ENCODE results near the gene ASPM.

The ASPM gene

DNA sequence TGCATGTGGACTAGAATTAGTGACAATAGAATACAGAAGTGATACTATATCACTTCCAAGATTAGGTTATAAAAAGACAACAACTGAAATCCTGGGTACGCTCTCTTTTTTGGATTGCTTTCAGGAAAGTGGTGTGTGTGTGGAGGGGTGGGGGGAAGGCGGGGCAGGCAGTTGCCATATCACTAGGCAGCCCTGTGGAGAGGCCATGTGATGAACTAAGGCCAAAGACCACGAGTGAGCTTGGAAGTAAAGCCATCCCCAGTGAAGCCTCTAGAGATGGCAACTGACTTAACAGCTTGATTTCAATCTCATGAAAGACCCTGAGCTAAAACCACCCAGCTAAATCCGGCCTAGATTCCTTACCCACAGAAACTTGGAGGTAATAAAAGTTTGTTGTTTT lies 6.2 kb upstream of the ASPM start:
- Mint-ChIP-seq H3K4me3 (no peak overlapping the region), H3K36me3 (no peaks in the 10 kb centered on the region), H3K9me3 (ENCODE audit: low read depth) (no peaks in the 10 kb centered on the region), H3K4me1 (ENCODE audit: low read depth) (no peaks in the 10 kb centered on the region), H3K27me3 (no peaks in the 10 kb centered on the region), H3K27ac (no peak overlapping the region)

DNA sequence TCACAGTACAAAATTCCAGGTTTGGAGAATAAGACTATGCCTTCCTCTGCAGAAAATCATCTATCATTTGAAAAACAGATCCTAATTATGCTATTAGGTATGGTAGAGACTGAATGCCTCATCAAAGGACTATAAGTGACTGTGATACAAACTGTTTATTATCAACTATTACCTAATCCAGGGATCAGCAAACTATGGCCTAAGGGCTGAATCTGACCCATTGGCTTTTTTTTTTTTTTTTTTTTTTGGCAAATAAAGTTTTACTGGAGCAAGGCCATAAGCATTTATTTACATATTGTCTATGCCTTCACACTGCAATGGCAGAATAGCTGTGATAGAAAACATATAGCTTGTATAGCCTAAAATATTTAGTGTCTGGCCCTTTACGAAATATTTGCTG lies 4.7 kb upstream of the ASPM start:
- Mint-ChIP-seq H3K9me3 (ENCODE audit: low read depth) (no peaks in the 10 kb centered on the region), H3K27me3 (no peaks in the 10 kb centered on the region), H3K27ac (no peak overlapping the region), H3K4me1 (ENCODE audit: low read depth) (peaks cover 7% of the 10 kb centered on the region), H3K36me3 (no peaks in the 10 kb centered on the region), H3K4me3 (no peak overlapping the region)

DNA sequence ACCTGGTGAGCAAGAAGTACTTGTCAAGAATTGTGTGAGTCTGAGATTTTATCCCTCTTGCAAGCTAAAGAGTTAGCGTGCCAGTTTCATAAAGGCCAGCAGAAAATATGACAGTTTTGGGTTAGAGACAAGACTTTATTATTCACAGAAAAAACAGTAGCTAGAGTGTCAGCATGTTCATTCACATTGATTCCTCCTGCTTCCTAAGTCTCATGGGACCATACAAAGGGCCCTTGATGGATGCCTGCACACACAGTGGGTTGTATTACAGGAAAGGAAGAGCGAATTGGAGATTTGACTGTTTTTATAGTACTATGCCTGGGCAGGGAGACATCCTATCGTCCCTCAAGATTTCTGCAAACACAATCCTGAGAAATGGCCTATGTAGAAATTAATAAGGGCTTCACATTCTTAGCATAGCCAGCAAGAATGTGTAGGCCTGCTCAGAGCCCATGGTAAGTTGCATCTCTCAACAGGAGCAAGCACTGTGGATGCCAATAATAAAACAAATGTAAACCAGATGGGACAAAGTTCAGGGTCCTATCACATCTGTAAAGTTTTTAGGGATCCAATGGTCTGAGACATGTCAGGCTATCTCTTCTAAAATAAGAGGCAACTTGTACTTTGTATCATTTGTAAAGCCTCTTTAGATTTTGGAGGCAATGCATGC lies 4.0 kb upstream of the ASPM start:
- Mint-ChIP-seq H3K27ac (no peak overlapping the region), H3K36me3 (no peaks in the 10 kb centered on the region), H3K4me1 (ENCODE audit: low read depth) (peaks cover 7% of the 10 kb centered on the region), H3K27me3 (no peaks in the 10 kb centered on the region), H3K4me3 (no peak overlapping the region), H3K9me3 (ENCODE audit: low read depth) (no peaks in the 10 kb centered on the region)

DNA sequence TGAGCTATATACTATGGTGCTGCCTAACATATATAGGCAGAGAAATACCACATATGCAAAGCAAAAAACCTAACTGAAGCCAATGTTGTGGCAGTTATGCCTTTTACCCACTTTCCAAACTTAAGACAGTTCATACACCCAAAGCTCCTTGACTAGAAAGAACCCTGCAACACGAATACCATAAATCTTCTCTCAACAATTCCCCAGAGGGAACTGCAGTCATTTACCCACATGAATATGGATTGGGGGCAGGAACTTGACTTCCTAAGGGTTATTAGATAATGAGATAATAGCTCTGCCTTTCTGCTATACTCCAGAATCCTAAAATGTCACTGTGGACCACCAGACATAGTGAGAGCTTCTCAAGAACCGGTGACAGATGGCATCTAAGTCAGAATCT lies 2.9 kb upstream of the ASPM start:
- no peaks in the 10 kb centered on the region for H3K36me3 Mint-ChIP-seq
- no peaks in the 10 kb centered on the region for H3K9me3 Mint-ChIP-seq (ENCODE audit: low read depth)
- H3K4me1 Mint-ChIP-seq (ENCODE audit: low read depth) = peaks cover 14% of the 10 kb centered on the region
- no peak overlapping the region for H3K27ac Mint-ChIP-seq
- no peak overlapping the region for H3K4me3 Mint-ChIP-seq
- no peaks in the 10 kb centered on the region for H3K27me3 Mint-ChIP-seq

DNA sequence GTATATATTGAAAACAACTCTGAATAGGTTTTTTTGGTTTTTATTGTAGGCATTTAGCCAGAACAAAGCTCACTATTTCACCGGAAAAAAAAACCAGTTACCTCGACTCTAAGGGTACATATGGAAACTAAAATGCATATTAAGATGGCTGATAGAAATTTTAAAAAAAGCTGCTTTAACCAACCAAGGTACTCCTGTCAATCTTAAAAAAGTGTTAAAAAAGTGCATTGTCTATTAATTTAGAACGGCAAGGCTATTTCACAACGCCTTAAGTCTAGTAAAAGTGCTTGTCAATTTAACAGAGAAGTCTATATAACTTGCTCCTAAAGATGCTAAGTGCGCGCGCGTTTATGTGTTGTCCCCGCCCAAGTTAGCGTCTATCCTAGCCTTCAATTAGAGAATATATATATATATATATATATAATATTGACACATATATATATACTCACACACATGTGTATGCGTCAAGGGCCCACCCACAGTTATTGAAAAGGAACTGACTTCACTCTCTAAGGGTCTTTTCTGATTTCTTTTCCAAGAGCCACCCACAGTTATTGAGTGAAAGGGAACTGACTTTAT lies 934 bp downstream of the ASPM start:
- Mint-ChIP-seq H3K4me1 (ENCODE audit: low read depth) (peaks cover 14% of the 10 kb centered on the region), H3K27me3 (peaks cover 2% of the 10 kb centered on the region), H3K4me3 (peak overlapping the region; percentile 96), H3K9me3 (ENCODE audit: low read depth) (no peaks in the 10 kb centered on the region), H3K36me3 (no peaks in the 10 kb centered on the region), H3K27ac (peak overlapping the region; percentile 71)

DNA sequence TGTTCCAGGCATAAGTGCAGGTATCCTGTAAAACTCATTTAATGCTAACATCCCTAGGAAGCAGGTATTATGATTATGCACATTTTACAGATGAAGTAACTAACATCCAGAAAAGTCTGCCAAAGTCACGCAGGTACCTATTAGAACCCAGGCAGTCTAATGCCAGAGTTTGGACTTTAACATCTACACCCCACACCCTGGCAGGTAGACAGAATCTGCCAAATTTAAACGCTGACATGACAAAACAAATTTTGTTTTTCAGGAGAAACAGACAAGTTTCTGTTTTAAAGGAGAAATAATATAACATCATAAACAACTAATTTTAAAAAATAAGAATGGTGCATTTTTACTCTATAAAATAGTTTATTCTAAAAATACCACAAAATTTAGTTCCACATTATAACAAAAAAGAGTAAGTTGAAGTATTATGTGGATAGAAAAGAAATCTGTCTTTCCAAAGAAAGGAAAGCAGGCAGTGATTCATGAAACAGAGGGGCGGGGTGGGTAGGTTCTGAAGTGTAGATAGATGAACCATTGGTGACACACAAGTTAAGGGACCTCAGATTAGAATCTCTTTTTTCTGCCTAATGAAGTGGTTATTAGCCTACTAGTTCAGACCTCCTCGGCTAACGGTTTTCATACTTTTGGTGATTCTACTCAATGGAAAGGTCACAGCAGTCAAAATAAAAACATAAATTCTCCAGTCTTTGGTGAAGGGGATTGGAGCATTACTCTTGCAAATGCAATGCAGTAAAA lies 1.7 kb downstream of the ASPM start:
- Mint-ChIP-seq H3K4me1 (ENCODE audit: low read depth) (peaks cover 14% of the 10 kb centered on the region), H3K9me3 (ENCODE audit: low read depth) (no peaks in the 10 kb centered on the region), H3K4me3 (peak overlapping the region; percentile 68), H3K27ac (no peak overlapping the region), H3K27me3 (peaks cover 2% of the 10 kb centered on the region), H3K36me3 (no peaks in the 10 kb centered on the region)

DNA sequence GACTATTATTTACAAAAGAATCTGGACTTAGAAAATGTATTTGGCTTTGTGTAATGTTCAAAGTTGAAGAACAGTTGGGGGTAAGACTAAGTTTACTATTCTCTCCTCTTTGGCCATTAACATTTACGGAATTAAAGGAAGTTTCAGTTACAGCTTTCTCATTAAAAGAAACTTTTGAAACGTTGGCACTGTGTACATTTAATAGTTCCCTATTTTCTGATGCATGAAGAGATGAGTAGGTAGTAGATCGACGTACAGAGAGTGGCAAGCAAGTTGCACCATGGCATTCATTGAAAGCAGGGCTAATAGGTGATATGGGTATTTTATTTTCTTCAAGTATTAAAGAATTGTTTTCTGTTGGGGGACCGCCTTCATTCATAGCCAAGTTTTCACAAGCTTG lies 3.2 kb downstream of the ASPM start:
- Mint-ChIP-seq H3K27ac (no peak overlapping the region), H3K9me3 (ENCODE audit: low read depth) (no peaks in the 10 kb centered on the region), H3K4me3 (no peak overlapping the region), H3K36me3 (no peaks in the 10 kb centered on the region), H3K27me3 (peaks cover 2% of the 10 kb centered on the region), H3K4me1 (ENCODE audit: low read depth) (peaks cover 16% of the 10 kb centered on the region)

DNA sequence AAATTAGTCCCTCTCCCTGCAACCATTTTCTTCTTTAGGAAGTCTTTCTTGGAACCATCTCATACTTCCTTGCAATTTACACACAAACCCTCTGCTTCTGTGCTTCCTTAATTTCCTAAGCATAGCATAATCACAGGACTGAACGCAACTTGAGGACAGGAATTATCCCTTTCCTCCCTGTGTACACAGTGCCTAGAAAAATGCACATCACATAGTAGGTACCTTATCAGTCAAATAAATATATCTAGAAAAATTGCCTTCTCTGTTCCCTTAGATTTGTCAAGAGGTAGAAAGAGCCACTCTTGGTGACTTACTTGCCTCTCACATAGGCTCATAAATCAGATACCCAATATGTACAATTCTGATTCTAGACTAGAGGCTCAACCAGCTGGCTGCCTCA lies 4.9 kb downstream of the ASPM start:
- Mint-ChIP-seq H3K4me3 (no peak overlapping the region), H3K27me3 (peaks cover 2% of the 10 kb centered on the region), H3K36me3 (no peaks in the 10 kb centered on the region), H3K4me1 (ENCODE audit: low read depth) (peaks cover 11% of the 10 kb centered on the region), H3K9me3 (ENCODE audit: low read depth) (no peaks in the 10 kb centered on the region), H3K27ac (no peak overlapping the region)

DNA sequence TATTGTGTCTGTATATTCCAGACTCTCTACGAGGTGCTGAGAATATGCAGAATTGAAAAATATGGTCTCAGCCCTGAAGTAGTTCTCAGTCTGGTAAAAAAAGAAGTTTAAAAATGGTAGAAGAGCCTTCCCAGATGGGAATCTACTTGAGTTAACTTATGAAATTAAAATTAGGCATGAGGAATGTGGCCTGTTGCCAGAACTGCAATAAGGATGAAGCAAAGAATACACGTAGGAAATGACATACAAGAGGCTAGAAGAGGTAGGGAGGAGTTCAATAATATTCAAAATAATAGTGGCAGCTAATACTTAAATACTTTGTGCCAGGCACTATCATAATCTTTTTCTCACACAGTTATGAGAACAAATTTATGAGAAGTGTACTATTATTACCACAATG lies 6.3 kb downstream of the ASPM start:
- peaks cover 2% of the 10 kb centered on the region for H3K27me3 Mint-ChIP-seq
- no peak overlapping the region for H3K4me3 Mint-ChIP-seq
- peaks cover 5% of the 10 kb centered on the region for H3K4me1 Mint-ChIP-seq (ENCODE audit: low read depth)
- no peak overlapping the region for H3K27ac Mint-ChIP-seq
- no peaks in the 10 kb centered on the region for H3K9me3 Mint-ChIP-seq (ENCODE audit: low read depth)
- H3K36me3 Mint-ChIP-seq = no peaks in the 10 kb centered on the region

DNA sequence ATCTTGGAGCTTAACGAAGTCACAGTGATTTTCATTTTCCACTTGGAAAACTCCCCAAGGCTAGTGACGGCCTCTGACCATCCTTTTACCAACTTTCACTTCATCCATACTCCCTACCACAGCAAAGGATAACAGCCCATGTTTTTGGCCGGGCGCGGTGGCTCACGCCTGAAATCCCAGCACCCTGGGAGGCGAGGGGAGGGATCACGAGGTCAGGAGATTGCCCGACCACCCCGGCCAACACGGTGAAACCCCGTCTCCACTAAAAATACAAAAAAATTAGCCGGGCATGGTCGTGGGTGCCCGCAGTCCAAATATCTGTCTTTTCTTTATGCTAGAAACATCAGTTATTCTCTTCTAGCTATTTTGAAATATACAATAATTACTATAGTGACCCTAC lies 7.3 kb downstream of the ASPM start:
- peaks cover 2% of the 10 kb centered on the region for H3K4me1 Mint-ChIP-seq (ENCODE audit: low read depth)

DNA sequence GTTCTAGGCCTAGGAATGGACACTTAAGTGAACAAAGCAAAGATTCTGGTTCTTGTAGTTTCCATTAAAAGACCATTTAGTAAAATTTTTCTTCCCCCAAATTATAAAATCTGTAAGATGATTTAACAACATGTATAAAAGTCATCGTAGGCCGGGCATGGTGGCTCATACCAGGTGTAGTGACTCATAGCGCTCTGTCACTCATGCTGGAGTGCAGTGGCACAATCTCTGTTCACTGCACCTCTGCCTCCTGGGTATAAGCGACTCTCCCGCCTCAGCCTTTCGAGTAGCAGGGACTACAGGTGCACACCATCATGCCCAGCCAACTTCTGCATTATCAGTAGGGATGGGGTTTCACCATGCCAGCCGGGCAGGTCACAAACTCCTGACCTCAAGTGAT lies 9.1 kb downstream of the ASPM start:
- no peak overlapping the region for H3K27ac Mint-ChIP-seq
- no peak overlapping the region for H3K4me3 Mint-ChIP-seq
- no peaks in the 10 kb centered on the region for H3K27me3 Mint-ChIP-seq
- H3K36me3 Mint-ChIP-seq = peaks cover 2% of the 10 kb centered on the region
- no peaks in the 10 kb centered on the region for H3K9me3 Mint-ChIP-seq (ENCODE audit: low read depth)
- H3K4me1 Mint-ChIP-seq (ENCODE audit: low read depth) = peaks cover 2% of the 10 kb centered on the region

More for the DNA sequence above, 7.3 kb downstream of the ASPM start:
- H3K4me3 Mint-ChIP-seq = no peak overlapping the region
- peaks cover 2% of the 10 kb centered on the region for H3K27me3 Mint-ChIP-seq
- H3K9me3 Mint-ChIP-seq (ENCODE audit: low read depth) = no peaks in the 10 kb centered on the region
- no peak overlapping the region for H3K27ac Mint-ChIP-seq
- no peaks in the 10 kb centered on the region for H3K36me3 Mint-ChIP-seq

DNA sequence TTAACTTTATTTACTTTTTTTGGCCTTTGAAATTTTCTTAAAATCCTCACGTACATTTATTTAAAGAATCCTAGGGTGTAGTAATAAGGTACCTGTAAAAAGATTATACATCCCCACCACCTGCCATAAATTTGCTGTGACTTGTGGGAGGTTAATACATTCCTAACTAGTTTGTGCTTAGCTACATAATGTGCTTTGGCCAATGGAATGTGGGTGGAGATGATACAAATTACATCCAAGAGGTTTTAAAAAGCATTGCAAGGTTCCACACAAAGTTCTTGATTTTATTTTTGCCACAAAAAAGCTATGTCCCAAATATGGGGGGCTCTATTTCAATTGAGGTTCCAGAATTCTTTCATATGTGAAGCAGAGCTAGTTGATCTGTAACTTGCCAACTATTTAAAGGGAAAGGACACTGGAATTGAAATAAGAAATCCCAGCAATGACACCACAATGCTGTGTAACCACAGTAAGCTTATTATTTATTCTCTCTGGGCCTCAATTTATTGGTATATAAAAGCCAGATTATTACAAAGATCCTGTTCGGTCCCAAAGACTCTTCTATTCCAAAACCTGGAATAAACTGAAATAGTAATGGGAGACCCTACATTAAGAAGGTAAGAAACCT lies 15.7 kb downstream of the ASPM start:
- Mint-ChIP-seq H3K36me3 (peaks cover 2% of the 10 kb centered on the region), H3K4me1 (ENCODE audit: low read depth) (no peaks in the 10 kb centered on the region), H3K27me3 (no peaks in the 10 kb centered on the region), H3K27ac (no peak overlapping the region), H3K9me3 (ENCODE audit: low read depth) (no peaks in the 10 kb centered on the region), H3K4me3 (no peak overlapping the region)

DNA sequence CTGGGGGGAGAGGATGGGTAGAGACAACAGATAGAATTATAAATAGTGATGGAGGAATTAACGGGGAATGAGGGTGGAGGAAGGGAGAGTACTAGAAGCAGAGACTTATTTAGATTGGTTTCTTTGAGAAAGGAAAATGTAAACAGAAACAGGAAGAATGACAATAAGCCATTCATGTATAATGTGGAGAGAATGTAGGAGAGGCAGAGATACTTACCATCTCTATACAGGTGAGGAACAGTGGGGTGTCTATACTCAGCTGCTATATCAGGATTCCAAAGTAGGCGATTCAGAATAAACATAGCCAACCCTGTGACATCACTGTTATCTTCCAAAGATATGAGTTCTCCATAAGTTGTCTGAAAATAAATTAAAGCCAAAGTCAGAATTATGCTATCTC lies 16.8 kb downstream of the ASPM start:
- H3K27me3 Mint-ChIP-seq = no peaks in the 10 kb centered on the region
- H3K36me3 Mint-ChIP-seq = peaks cover 2% of the 10 kb centered on the region
- H3K4me3 Mint-ChIP-seq = no peak overlapping the region
- H3K4me1 Mint-ChIP-seq (ENCODE audit: low read depth) = no peaks in the 10 kb centered on the region
- no peaks in the 10 kb centered on the region for H3K9me3 Mint-ChIP-seq (ENCODE audit: low read depth)
- H3K27ac Mint-ChIP-seq = no peak overlapping the region

DNA sequence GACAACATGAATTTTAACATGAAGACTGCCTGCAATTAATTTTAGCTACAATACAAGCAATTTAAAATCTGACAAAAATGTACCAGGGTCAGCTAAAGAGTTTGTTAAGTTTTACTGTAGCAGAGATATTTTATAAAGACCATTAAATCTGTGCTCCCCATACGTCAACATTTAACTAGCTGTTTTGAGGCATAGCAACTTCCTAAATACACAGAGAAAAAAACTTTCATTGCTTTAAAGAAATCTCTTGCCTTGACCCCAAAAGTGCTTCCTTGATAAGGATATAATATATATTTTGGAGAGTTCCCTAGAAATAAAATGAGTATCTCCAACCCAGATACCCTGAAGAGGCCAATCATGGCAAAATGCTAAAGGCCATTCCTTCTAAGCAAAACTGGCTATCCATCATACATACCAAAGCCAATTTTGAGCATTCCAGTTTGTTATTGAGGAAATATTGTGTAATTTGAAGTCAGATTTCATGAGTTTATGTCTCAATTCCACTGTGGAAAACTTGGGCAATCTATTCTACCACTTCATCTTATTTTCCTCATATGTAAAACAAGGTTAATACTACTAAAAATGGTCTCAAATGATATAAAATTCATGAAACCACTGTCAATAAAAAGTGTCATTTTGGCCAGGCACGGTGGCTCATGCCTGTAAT lies 19.1 kb downstream of the ASPM start:
- Mint-ChIP-seq H3K36me3 (no peaks in the 10 kb centered on the region), H3K27ac (no peak overlapping the region)

DNA sequence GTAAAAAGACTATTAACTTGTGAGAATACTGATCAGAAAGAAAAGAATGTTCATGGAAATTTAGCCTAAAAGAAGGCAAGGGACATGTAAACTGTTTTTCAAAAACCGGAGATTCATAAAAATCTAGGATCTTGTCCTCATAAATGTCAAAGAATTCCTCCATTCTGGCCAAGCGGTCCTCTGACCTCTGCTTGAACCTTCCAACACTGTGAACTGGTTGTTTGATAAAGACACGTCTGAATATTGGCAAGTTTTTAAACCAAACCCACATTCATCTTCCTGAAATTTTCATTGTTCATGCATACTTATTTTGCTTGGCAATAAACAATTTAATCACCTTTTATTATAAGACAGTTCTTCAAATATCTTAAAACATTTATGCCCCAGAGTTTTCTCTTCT lies 19.8 kb downstream of the ASPM start:
- no peaks in the 10 kb centered on the region for H3K36me3 Mint-ChIP-seq
- no peak overlapping the region for H3K27ac Mint-ChIP-seq
- H3K4me3 Mint-ChIP-seq = no peak overlapping the region
- H3K9me3 Mint-ChIP-seq (ENCODE audit: low read depth) = no peaks in the 10 kb centered on the region
- H3K4me1 Mint-ChIP-seq (ENCODE audit: low read depth) = no peaks in the 10 kb centered on the region
- H3K27me3 Mint-ChIP-seq = no peaks in the 10 kb centered on the region

More for the DNA sequence above, 19.1 kb downstream of the ASPM start:
- H3K4me3 Mint-ChIP-seq = no peak overlapping the region
- H3K4me1 Mint-ChIP-seq (ENCODE audit: low read depth) = no peaks in the 10 kb centered on the region
- H3K27me3 Mint-ChIP-seq = no peaks in the 10 kb centered on the region
- H3K9me3 Mint-ChIP-seq (ENCODE audit: low read depth) = no peaks in the 10 kb centered on the region
